Measurements from ENCODE around the gene KRTAP9-6.

GRCh38 chr17:41304091-41304490 lies 38.9 kb downstream of the KRTAP9-6 start:
- TF ChIP-seq, protein P1, sequence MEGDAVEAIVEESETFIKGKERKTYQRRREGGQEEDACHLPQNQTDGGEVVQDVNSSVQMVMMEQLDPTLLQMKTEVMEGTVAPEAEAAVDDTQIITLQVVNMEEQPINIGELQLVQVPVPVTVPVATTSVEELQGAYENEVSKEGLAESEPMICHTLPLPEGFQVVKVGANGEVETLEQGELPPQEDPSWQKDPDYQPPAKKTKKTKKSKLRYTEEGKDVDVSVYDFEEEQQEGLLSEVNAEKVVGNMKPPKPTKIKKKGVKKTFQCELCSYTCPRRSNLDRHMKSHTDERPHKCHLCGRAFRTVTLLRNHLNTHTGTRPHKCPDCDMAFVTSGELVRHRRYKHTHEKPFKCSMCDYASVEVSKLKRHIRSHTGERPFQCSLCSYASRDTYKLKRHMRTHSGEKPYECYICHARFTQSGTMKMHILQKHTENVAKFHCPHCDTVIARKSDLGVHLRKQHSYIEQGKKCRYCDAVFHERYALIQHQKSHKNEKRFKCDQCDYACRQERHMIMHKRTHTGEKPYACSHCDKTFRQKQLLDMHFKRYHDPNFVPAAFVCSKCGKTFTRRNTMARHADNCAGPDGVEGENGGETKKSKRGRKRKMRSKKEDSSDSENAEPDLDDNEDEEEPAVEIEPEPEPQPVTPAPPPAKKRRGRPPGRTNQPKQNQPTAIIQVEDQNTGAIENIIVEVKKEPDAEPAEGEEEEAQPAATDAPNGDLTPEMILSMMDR (conservative IDR thresholded peaks at IDR 0.05 in 1 of 2, IDR thresholded peaks at IDR 0.05 in 1 of 2; ENCODE audit: low read depth in 1 of 2, low read length in 2 of 2), result no peak
- TF ChIP-seq EZH2 (IDR thresholded peaks at IDR 0.05; ENCODE audit: low read length, missing control alignments), result no peak

All from fibroblast of lung (primary cell).